Measurements from ENCODE around the gene GOLT1B. TPM values are rescaled to one million over a fixed set of nuclear protein-coding genes. Genes with fewer than 3 reads are reported as not detected.

The GOLT1B gene
- total RNA-seq, 2 donors from 2014 or later: 13.9 to 21.0 TPM

DNA sequence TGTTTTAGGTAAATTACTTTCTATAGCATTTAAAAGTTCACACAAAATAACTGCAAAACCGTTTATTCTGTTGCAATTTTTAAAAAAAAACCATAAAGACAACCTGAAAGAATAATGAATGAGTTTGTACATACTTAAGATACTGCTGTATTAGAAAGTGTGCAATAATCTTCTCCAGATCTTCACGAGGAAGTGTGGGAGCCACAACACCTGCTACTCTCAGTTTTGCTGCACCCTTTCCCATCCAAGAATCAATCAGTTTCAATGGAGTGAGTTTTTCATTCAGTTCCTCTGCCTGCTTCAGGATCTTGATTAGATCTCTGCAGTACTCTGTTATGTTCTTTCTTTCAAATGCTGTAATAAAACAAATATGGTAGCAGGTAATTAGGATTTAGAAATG is 30.3 kb upstream of the GOLT1B start:
- DNase-seq (ENCODE audit: low spot score): no peak
- no peaks in the 10 kb centered on the region for H3K27me3 ChIP-seq (replicated peaks; ENCODE audit: insufficient read depth)
- H3K27ac ChIP-seq: no peak overlapping the region
- intact Hi-C loops (cut with DNase I): no loop called here
- WGBS: 54% methylated on average over 2 of the region's 2 CpGs
- TF ChIP-seq POLR2A (IDR thresholded peaks at IDR 0.05) (no peak), POLR2AphosphoS5 (IDR thresholded peaks at IDR 0.05) (no peak), CTCF (IDR thresholded peaks at IDR 0.05) (no peak)
- no peak overlapping the region for H3K4me3 ChIP-seq
- no peaks in the 10 kb centered on the region for H3K9me3 ChIP-seq
- no peaks in the 10 kb centered on the region for H3K4me1 ChIP-seq (replicated peaks)
- no peaks in the 10 kb centered on the region for H3K36me3 ChIP-seq

DNA sequence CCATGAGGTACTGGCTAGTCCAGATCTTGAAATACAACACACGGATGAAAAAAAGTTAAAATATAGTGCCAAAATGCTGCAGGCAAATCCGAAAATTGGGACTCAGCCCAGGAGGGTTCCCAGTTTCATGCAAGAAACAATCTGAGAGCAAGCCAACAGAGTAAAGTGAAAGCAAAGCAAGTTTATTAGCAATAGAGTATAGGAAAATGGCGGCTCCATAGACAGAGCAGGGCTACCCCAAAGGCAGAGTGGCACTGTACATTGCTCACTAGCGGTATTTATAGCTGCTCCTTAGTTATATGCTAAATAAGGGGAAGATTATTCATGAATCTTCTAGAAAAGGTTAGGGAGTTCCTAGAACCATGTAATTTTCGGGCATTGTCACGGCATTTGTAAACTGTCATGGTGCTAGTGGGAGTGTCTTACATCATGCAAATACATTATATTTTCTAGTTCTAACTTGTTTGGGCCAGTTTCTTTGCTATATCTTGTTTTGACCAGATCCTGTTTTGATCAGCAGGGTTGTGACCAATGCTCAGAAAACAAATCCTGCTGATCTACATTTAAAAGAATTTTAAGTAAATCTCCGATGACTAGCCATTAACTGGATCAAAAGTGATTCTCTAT is 29.3 kb upstream of the GOLT1B start:
- TF ChIP-seq POLR2A (IDR thresholded peaks at IDR 0.05) (no peak), CTCF (IDR thresholded peaks at IDR 0.05) (no peak), POLR2AphosphoS5 (IDR thresholded peaks at IDR 0.05) (no peak)
- WGBS: 81% methylated on average over 7 of the region's 7 CpGs
- Histone ChIP-seq H3K4me1 (replicated peaks) (no peaks in the 10 kb centered on the region), H3K9me3 (no peaks in the 10 kb centered on the region), H3K4me3 (no peak overlapping the region), H3K27me3 (replicated peaks; ENCODE audit: insufficient read depth) (no peaks in the 10 kb centered on the region), H3K27ac (no peak overlapping the region), H3K36me3 (no peaks in the 10 kb centered on the region)
- intact Hi-C loops (cut with DNase I): no loop called here
- DNase-seq (ENCODE audit: low spot score): no peak

GRCh38 chr12:21475552-21475951 is 26.0 kb upstream of the GOLT1B start:
- H3K36me3 ChIP-seq: no peaks in the 10 kb centered on the region

GRCh38 chr12:21476949-21477348 is 24.6 kb upstream of the GOLT1B start:
- Histone ChIP-seq H3K9me3 (no peaks in the 10 kb centered on the region), H3K4me1 (replicated peaks) (no peaks in the 10 kb centered on the region), H3K27ac (no peak overlapping the region), H3K27me3 (replicated peaks; ENCODE audit: insufficient read depth) (no peaks in the 10 kb centered on the region), H3K36me3 (no peaks in the 10 kb centered on the region), H3K4me3 (no peak overlapping the region)
- intact Hi-C loops (cut with DNase I): no loop called here
- DNase-seq (ENCODE audit: low spot score): no peak
- no peak for TF ChIP-seq CTCF (IDR thresholded peaks at IDR 0.05)
- no peak for TF ChIP-seq POLR2A (IDR thresholded peaks at IDR 0.05)
- no peak for TF ChIP-seq POLR2AphosphoS5 (IDR thresholded peaks at IDR 0.05)
- WGBS: 85% methylated on average over 3 of the region's 3 CpGs

More at GRCh38 chr12:21475552-21475951, 26.0 kb upstream of the GOLT1B start:
- no peak overlapping the region for H3K4me3 ChIP-seq
- WGBS: 91% methylated on average over 1 of the region's 1 CpG
- H3K4me1 ChIP-seq (replicated peaks): no peaks in the 10 kb centered on the region
- intact Hi-C loops (cut with DNase I): no loop called here
- TF ChIP-seq POLR2A (IDR thresholded peaks at IDR 0.05) (no peak), POLR2AphosphoS5 (IDR thresholded peaks at IDR 0.05) (no peak), CTCF (IDR thresholded peaks at IDR 0.05) (no peak)
- H3K9me3 ChIP-seq: no peaks in the 10 kb centered on the region
- H3K27me3 ChIP-seq (replicated peaks; ENCODE audit: insufficient read depth): no peaks in the 10 kb centered on the region
- no peak overlapping the region for H3K27ac ChIP-seq
- no peak for DNase-seq (ENCODE audit: low spot score)

- H3K9me3 ChIP-seq: no peaks in the 10 kb centered on the region
- WGBS: 90% methylated on average over 10 of the region's 10 CpGs
- no peaks in the 10 kb centered on the region for H3K36me3 ChIP-seq
- H3K27me3 ChIP-seq (replicated peaks; ENCODE audit: insufficient read depth): no peaks in the 10 kb centered on the region
- no peak overlapping the region for H3K4me3 ChIP-seq
- intact Hi-C loops (cut with DNase I): no loop called here
- H3K4me1 ChIP-seq (replicated peaks): no peaks in the 10 kb centered on the region
- no peak overlapping the region for H3K27ac ChIP-seq
- no peak for TF ChIP-seq CTCF (IDR thresholded peaks at IDR 0.05)
- TF ChIP-seq POLR2A (IDR thresholded peaks at IDR 0.05): no peak
- no peak for TF ChIP-seq POLR2AphosphoS5 (IDR thresholded peaks at IDR 0.05)
- DNase-seq (ENCODE audit: low spot score): no peak
Observed at GRCh38 chr12:21478756-21479455, 22.7 kb upstream of the GOLT1B start.

All from prostate gland (tissue), 2 donors.